Stimulated activated naive B cell treated with anti-CD40 and anti-IgM and Interleukin-4, amounts not matched to agents 10 μg/mL and 1 μg/mL and 100 μg/mL, for 72 hours (primary cell): Measurements from ENCODE around the gene ETF1.

Source experiments
- ATAC-seq, 2 donors: fragments of 150-1000 bp; cut with Tn5 transposase; replicated peaks; 2 replicates each; pipeline ENCODE4 v1.10.0; 2021; ENCODE audit warnings: moderate library complexity in 1 of 2
- DNase-seq: peaks from one replicate; pipeline ENCODE4 v3.0.0; 2021
- H3K27ac Mint-ChIP-seq: one replicate; pipeline ENCODE4 v1.8.0; 2022; ENCODE audit warnings: mild to moderate bottlenecking, mixed read lengths
- H3K27me3 Mint-ChIP-seq, 2 donors: one replicate each; pipeline ENCODE4 v1.8.0; 2022; ENCODE audit warnings: mixed read lengths in 2 of 2
- H3K36me3 Mint-ChIP-seq, 2 donors: one replicate each; pipeline ENCODE4 v1.8.0; 2022; ENCODE audit warnings: mixed read lengths in 2 of 2, mild to moderate bottlenecking in 1 of 2
- H3K4me1 Mint-ChIP-seq, 2 donors: one replicate each; pipeline ENCODE4 v1.8.0; 2022; ENCODE audit warnings: mixed read lengths in 2 of 2, mild to moderate bottlenecking in 1 of 2
- H3K4me3 Mint-ChIP-seq, 2 donors: one replicate each; pipeline ENCODE4 v1.8.0; 2022; ENCODE audit warnings: mild to moderate bottlenecking in 2 of 2, mixed read lengths in 2 of 2, moderate library complexity in 1 of 2
- H3K9me3 Mint-ChIP-seq, 2 donors: one replicate each; pipeline ENCODE4 v1.8.0; 2022; ENCODE audit warnings: mixed read lengths in 2 of 2, mild to moderate bottlenecking in 1 of 2

Gene ETF1

DNA sequence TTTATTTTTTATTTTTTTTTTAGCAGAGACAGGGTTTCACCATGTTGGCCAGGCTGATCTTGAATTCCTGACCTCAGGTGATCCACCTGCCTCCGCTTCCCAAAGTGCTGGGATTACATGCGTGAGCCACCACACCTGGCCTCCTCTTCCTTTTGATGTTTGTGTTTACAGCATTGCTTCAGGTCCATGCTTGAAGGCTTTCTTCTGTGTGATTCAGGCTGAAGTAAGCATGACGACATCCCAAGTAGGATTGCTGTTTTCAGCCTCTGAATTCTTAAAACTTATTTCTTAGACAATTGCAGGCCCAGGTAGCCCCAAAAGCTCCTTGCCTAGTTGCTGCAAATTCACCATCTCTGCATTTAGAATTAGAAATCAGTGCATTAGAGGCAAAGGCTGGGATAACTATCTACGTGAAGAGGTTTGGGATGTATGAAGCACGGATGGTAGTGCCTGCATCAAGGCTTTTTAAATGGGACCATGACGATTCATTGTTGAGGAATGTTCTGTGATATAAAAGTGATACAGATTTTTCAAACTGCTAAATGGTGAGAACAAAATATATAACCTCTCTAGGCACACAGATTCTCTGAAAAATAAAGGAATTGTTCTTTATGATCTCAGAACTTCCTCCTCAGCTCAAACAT, 3.0 kb upstream of the ETF1 start:
- no peak overlapping the region for H3K27ac Mint-ChIP-seq
- H3K4me1 Mint-ChIP-seq = peaks cover 28 to 53% of the 10 kb centered on the region in 2 donors
- ATAC-seq (no peak), DNase-seq (no peak)
- H3K9me3 Mint-ChIP-seq = no peaks in the 10 kb centered on the region
- peaks cover 14 to 46% of the 10 kb centered on the region in 2 donors for H3K36me3 Mint-ChIP-seq
- no peak overlapping the region for H3K4me3 Mint-ChIP-seq
- H3K27me3 Mint-ChIP-seq = no peaks in the 10 kb centered on the region

- H3K4me3 Mint-ChIP-seq = peak overlapping the region; percentile 91 to 93
- H3K9me3 Mint-ChIP-seq = no peaks in the 10 kb centered on the region
- H3K4me1 Mint-ChIP-seq = peaks cover 32 to 67% of the 10 kb centered on the region in 2 donors
- peaks cover 17 to 49% of the 10 kb centered on the region in 2 donors for H3K36me3 Mint-ChIP-seq
- ATAC-seq = no peak
- no peak for DNase-seq
- H3K27ac Mint-ChIP-seq = peak overlapping the region; percentile 99
- H3K27me3 Mint-ChIP-seq = no peaks in the 10 kb centered on the region
Measured at GRCh38 chr5:138544181-138545134, 1.4 kb upstream of the ETF1 start.

- Mint-ChIP-seq H3K27me3 (no peaks in the 10 kb centered on the region), H3K36me3 (peaks cover 17 to 49% of the 10 kb centered on the region in 2 donors), H3K9me3 (no peaks in the 10 kb centered on the region), H3K4me1 (peaks cover 34 to 69% of the 10 kb centered on the region in 2 donors), H3K27ac (peak overlapping the region; percentile 99), H3K4me3 (peak overlapping the region; percentile 91 to 93)
- ATAC-seq (peak; percentile 71 to 72), DNase-seq (no peak)
Measured at GRCh38 chr5:138543730-138544104, 681 bp upstream of the ETF1 start.

GRCh38 chr5:138542180-138542955, 668 bp downstream of the ETF1 start:
- Mint-ChIP-seq H3K4me1 (peaks cover 28 to 56% of the 10 kb centered on the region in 2 donors), H3K4me3 (peak overlapping the region; percentile 91 to 93), H3K27ac (peak overlapping the region; percentile 99), H3K27me3 (no peaks in the 10 kb centered on the region), H3K9me3 (no peaks in the 10 kb centered on the region), H3K36me3 (peaks cover 20 to 46% of the 10 kb centered on the region in 2 donors)
- ATAC-seq (no peak), DNase-seq (no peak)

- Mint-ChIP-seq H3K4me1 (peaks cover 29 to 56% of the 10 kb centered on the region in 2 donors), H3K27ac (peak overlapping the region; percentile 99), H3K27me3 (no peaks in the 10 kb centered on the region), H3K36me3 (peaks cover 22 to 52% of the 10 kb centered on the region in 2 donors), H3K9me3 (no peaks in the 10 kb centered on the region), H3K4me3 (peak overlapping the region; percentile 91 to 93)
- DNase-seq (no peak), ATAC-seq (no peak)
Measured at GRCh38 chr5:138541511-138542179, 1.4 kb downstream of the ETF1 start.

DNA sequence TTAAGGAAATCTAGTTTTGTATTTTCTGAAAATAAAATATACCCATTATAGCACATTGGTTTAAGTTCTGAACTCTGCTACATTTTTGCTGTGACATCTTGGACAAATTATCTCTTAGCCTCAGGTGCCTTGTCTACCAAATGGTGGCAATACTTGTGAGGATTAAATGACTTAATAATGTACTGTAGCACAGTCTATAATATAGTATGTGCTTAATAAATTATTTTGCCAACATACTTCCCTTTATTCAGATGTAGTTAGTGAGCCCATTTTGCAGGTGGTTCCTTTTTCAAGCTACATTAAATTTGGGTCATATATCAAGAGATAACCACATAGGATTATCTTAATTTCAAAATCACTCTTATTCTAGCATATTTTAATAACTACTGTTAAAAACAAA, 3.2 kb downstream of the ETF1 start:
- H3K36me3 Mint-ChIP-seq = peaks cover 21 to 51% of the 10 kb centered on the region in 2 donors
- H3K4me3 Mint-ChIP-seq = peak overlapping the region in 1 of 2 donors; percentile 29
- no peak overlapping the region for H3K27ac Mint-ChIP-seq

DNA sequence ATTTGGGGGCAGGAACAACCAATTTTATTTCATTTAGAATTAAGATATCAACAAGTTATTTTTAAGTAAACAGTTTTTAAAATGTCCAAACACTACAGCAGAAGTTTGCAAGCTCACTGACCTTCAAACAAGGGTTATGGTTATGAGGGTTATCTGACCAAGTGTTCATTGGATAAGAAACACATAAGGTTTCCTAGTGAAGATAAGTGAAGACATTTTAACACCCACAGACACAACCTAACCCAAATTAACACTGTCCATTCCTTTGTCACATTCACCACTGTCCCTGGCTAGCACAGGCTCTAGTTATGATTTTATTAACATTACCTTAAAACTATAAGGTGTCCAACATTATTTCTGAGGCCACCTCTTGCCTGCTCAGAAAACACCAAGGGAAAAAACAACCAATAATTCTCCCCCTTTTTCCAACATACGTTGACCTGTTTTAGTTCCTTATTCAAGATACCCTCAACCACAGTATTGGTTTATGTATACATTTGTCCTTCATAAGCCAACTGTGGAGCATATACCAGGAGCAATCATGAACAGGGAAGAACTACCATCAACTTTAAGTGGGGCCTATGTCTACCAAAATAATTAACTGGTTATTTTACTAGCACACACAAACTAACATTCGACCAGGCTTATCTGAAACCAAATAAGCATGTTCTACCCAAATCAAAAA, 4.0 kb downstream of the ETF1 start:
- DNase-seq = no peak
- Mint-ChIP-seq H3K4me3 (no peak overlapping the region), H3K27ac (no peak overlapping the region), H3K9me3 (no peaks in the 10 kb centered on the region), H3K27me3 (no peaks in the 10 kb centered on the region), H3K4me1 (peaks cover 21 to 52% of the 10 kb centered on the region in 2 donors), H3K36me3 (peaks cover 22 to 48% of the 10 kb centered on the region in 2 donors)
- no peak for ATAC-seq

More for the DNA sequence above, 3.2 kb downstream of the ETF1 start:
- Mint-ChIP-seq H3K9me3 (no peaks in the 10 kb centered on the region), H3K4me1 (peaks cover 27 to 53% of the 10 kb centered on the region in 2 donors), H3K27me3 (no peaks in the 10 kb centered on the region)
- no peak for ATAC-seq
- no peak for DNase-seq

- DNase-seq = no peak
- Mint-ChIP-seq H3K36me3 (peaks cover 24 to 56% of the 10 kb centered on the region in 2 donors), H3K27ac (no peak overlapping the region)
Measured at GRCh38 chr5:138536665-138537315, 6.2 kb downstream of the ETF1 start.

GRCh38 chr5:138536215-138536614, 6.8 kb downstream of the ETF1 start:
- ATAC-seq (no peak), DNase-seq (no peak)
- H3K36me3 Mint-ChIP-seq = peaks cover 27 to 56% of the 10 kb centered on the region in 2 donors
- H3K27ac Mint-ChIP-seq = peak overlapping the region; percentile 14
- H3K4me3 Mint-ChIP-seq = no peak overlapping the region
- H3K4me1 Mint-ChIP-seq = peaks cover 28 to 65% of the 10 kb centered on the region in 2 donors
- no peaks in the 10 kb centered on the region for H3K9me3 Mint-ChIP-seq
- H3K27me3 Mint-ChIP-seq = no peaks in the 10 kb centered on the region

More at GRCh38 chr5:138536665-138537315, 6.2 kb downstream of the ETF1 start:
- peaks cover 26 to 67% of the 10 kb centered on the region in 2 donors for H3K4me1 Mint-ChIP-seq
- H3K4me3 Mint-ChIP-seq = no peak overlapping the region
- H3K27me3 Mint-ChIP-seq = no peaks in the 10 kb centered on the region
- H3K9me3 Mint-ChIP-seq = no peaks in the 10 kb centered on the region
- ATAC-seq = peak; percentile 50 to 51

GRCh38 chr5:138533973-138534941, 8.8 kb downstream of the ETF1 start:
- DNase-seq = no peak
- Mint-ChIP-seq H3K27ac (no peak overlapping the region), H3K4me1 (peaks cover 28 to 63% of the 10 kb centered on the region in 2 donors), H3K4me3 (no peak overlapping the region), H3K36me3 (peaks cover 29 to 57% of the 10 kb centered on the region in 2 donors), H3K9me3 (no peaks in the 10 kb centered on the region), H3K27me3 (no peaks in the 10 kb centered on the region)
- no peak for ATAC-seq

DNA sequence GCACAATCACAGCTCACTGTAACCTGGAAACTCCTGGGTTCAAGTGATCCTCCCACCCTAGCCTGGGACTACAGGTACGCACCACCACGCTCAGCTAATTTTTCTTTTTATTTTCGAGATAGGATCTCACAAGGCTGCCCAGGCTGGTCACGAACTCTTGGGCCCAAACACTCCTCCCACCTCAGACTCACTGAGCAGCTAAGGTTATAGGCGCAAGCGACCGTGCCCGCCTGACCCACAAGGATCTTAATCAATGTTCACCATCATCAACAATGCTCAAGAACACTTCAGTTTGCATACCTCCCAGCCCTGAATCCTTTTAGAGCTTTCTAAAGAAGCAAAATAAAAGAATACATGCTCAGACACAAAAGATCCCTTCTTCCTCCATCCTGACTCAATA, 13.2 kb downstream of the ETF1 start:
- peaks cover 30 to 51% of the 10 kb centered on the region in 2 donors for H3K36me3 Mint-ChIP-seq

More for the DNA sequence above, 13.2 kb downstream of the ETF1 start:
- Mint-ChIP-seq H3K27ac (no peak overlapping the region), H3K4me1 (peaks cover 28 to 66% of the 10 kb centered on the region in 2 donors), H3K27me3 (no peaks in the 10 kb centered on the region), H3K4me3 (no peak overlapping the region), H3K9me3 (no peaks in the 10 kb centered on the region)
- ATAC-seq (no peak), DNase-seq (no peak)
